Tibial nerve (tissue), 4 donors: Measurements from ENCODE around the gene VSTM4. TPM values are rescaled to one million over a fixed set of nuclear protein-coding genes. Genes with fewer than 3 reads are reported as not detected.

Experiments used
- DNase-seq, 2 donors: peaks; one replicate each; pipeline ENCODE4 v3.0.0-alpha.2; 2019; ENCODE audit warnings: low spot score in 2 of 2
- H3K27ac ChIP-seq, 4 donors: fragments of 200-600 bp; sonication (generic) in 3 of 4; one replicate each; pipeline ENCODE4 v1.5.1; 2017 to 2019; ENCODE audit warnings: mild to moderate bottlenecking in 1 of 4
- H3K27me3 ChIP-seq, 2 donors: fragments of 200-600 bp; sonication (generic) in 1 of 2; one replicate each; pipeline versions ENCODE4 v1.5.1 to v1.6.0; 2017 to 2019
- H3K36me3 ChIP-seq, 3 donors: fragments of 200-600 bp; sonication (generic); one replicate each; pipeline ENCODE4 v1.5.1; 2018 to 2019
- H3K4me1 ChIP-seq, 4 donors: fragments of 200-600 bp; sonication (generic) in 3 of 4; one replicate each; pipeline ENCODE4 v1.5.1; 2017 to 2019
- H3K4me3 ChIP-seq, 4 donors: fragments of 200-600 bp; sonication (generic) in 3 of 4; one replicate each; pipeline ENCODE4 v1.5.1; 2017 to 2019; ENCODE audit warnings: mild to moderate bottlenecking in 1 of 4, moderate library complexity in 1 of 4
- H3K9me3 ChIP-seq, 4 donors: fragments of 200-600 bp; sonication (generic) in 3 of 4; one replicate each; pipeline ENCODE4 v1.5.1; 2017 to 2019
- EP300 ChIP-seq, 2 donors: sonication (generic); formaldehyde crosslinking; IDR thresholded peaks; one replicate each; pipeline ENCODE4 v1.6.1; 2017; ENCODE audit warnings: antibody characterized with exemption in 2 of 2, mild to moderate bottlenecking in 1 of 2
- POLR2A ChIP-seq, 2 donors: fragments of 450-650 bp; IDR thresholded peaks; one replicate each; pipeline ENCODE4 v1.6.1; 2017; ENCODE audit warnings: antibody characterized with exemption in 2 of 2, mild to moderate bottlenecking in 2 of 2, moderate library complexity in 2 of 2
- WGBS, 2 donors: methylation state at CpG; one replicate each; pipeline ENCODE4 v1.1.5; 2018; 5-methylcytosine and 5-hydroxymethylcytosine counted together
- total RNA-seq, 4 donors: library from RNA; depleted of rRNA; stranded (reverse); fragments of >200 nt; gene quantifications; one replicate each; pipeline ENCODE4 v1.1.0, GENCODE V29; 2016
- TF ChIP-seq, protein P1 (sequence below), 5 experiments: fragments of 200-600 bp in 3 of 5; fragments of 450-650 bp in 2 of 5; sonication (generic) in 3 of 5; IDR thresholded peaks; one replicate each; pipeline ENCODE4 v1.5.1; 2016 to 2019; ENCODE audit warnings: antibody characterized with exemption in 5 of 5, mild to moderate bottlenecking in 3 of 5, moderate library complexity in 2 of 5

Gene VSTM4
- total RNA-seq, 4 donors from 2014 or later, result 9.8 to 18.2 (median 12.8) TPM

DNA sequence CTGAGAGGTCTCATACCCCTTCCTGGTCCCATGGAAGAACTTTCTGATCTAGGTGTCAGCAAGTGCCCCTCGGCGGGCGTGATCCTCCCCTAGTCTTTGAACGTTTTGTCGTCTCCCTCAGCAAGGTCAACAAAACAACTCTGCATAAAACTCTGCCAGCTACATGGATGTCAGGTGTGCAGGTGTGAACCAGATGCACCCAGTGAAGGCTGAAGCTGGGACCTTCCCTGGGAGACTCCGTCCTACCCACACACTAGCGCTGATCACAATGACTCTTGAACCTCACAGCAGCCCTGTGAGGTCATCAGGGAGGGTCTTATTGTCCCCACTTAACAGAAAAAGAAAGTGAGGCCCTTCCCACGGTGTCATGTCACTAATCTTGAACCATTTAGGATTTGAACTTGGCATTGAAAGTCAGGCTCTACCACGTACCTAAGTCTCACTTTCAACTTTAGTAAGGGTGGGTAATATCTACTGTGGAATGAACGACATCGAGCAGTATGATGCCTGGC lies 68.1 kb downstream of the VSTM4 start:
- H3K4me3 ChIP-seq, result no peak overlapping the region
- no peak overlapping the region for H3K27ac ChIP-seq
- WGBS, 2 donors, result 90 to 92% methylated on average over 11 of the region's 11 CpGs
- no peaks in the 10 kb centered on the region for H3K9me3 ChIP-seq
- H3K36me3 ChIP-seq, result peaks cover 0 to 4% (median 0%) of the 10 kb centered on the region in 3 donors
- TF ChIP-seq, protein P1, sequence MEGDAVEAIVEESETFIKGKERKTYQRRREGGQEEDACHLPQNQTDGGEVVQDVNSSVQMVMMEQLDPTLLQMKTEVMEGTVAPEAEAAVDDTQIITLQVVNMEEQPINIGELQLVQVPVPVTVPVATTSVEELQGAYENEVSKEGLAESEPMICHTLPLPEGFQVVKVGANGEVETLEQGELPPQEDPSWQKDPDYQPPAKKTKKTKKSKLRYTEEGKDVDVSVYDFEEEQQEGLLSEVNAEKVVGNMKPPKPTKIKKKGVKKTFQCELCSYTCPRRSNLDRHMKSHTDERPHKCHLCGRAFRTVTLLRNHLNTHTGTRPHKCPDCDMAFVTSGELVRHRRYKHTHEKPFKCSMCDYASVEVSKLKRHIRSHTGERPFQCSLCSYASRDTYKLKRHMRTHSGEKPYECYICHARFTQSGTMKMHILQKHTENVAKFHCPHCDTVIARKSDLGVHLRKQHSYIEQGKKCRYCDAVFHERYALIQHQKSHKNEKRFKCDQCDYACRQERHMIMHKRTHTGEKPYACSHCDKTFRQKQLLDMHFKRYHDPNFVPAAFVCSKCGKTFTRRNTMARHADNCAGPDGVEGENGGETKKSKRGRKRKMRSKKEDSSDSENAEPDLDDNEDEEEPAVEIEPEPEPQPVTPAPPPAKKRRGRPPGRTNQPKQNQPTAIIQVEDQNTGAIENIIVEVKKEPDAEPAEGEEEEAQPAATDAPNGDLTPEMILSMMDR (IDR thresholded peaks at IDR 0.05), result no peak
- TF ChIP-seq POLR2A (IDR thresholded peaks at IDR 0.05) (no peak), EP300 (IDR thresholded peaks at IDR 0.05) (no peak)
- H3K27me3 ChIP-seq, result no peaks in the 10 kb centered on the region
- no peak for DNase-seq
- H3K4me1 ChIP-seq, result peaks cover 0 to 4% (median 0%) of the 10 kb centered on the region in 4 donors

DNA sequence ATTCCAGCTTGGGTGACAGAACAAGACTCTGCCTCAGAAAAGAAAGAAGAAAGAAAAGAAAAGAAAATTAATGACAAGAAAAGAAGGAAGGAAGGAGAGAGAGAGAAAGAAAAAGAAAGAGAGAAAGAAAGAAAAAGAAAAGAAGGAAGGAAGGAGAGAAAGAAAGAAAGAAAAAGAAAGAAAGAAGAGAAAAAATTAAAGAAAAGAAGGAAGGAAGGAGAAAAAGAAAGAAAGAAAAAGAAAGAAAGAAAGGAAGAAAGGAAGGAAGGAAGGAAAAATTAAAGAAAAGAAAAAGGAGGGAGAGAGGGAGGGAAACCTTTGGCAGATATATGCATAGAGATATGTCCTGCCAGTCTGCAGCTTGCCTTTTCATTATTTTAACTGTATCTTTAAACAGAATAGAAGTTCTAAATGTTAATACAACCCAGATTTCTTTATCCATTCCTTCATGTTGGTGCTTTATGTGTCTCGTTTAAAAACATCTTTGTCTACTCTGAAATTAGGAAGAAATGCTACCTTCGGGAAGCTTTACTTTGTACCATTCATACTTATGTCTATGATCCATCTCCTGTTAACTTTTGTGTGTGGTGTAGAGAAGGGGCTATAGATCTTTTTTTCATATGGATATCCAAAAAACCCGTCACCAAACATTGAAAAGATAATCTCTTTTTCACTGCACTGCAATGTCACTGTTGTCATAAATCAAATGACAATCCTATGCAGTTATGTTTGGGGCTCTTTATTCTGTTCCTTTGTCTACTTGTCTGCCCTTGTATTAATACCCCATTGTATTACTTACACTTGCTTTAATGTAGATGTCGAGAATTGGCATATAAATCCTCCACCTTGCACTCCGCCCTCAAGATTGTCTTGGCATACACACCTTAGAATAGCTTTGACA lies 70.8 kb downstream of the VSTM4 start:
- DNase-seq, result no peak
- Histone ChIP-seq H3K4me3 (no peak overlapping the region), H3K4me1 (no peaks in the 10 kb centered on the region), H3K27me3 (no peaks in the 10 kb centered on the region), H3K36me3 (peaks cover 0 to 4% (median 0%) of the 10 kb centered on the region in 3 donors), H3K27ac (no peak overlapping the region), H3K9me3 (no peaks in the 10 kb centered on the region)
- 58 to 70% methylated on average over 5 of the region's 5 CpGs for WGBS, 2 donors
- no peak for TF ChIP-seq POLR2A (IDR thresholded peaks at IDR 0.05)
- no peak for TF ChIP-seq EP300 (IDR thresholded peaks at IDR 0.05)
- TF ChIP-seq, protein P1 (IDR thresholded peaks at IDR 0.05), result no peak

DNA sequence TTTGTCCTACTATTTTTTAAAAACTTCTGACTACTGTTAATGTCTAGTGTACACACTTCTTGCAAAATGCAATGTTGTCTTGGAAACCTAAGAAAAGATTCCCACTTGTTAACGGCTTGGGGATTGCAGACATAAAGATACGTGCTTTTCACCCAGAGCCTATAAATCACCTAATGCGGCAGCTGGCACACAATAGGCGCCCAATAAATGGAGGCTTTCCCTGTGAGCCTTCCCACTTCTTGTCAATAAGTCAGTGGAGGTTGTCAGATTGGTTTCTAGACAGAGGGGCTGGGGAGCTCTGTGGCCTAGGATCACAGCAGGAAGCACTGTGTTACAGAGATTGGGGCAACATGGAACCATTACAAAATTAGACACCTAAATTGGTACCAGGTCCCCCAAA lies 74.7 kb downstream of the VSTM4 start:
- Histone ChIP-seq H3K4me3 (no peak overlapping the region), H3K27me3 (no peaks in the 10 kb centered on the region), H3K27ac (no peak overlapping the region), H3K9me3 (no peaks in the 10 kb centered on the region), H3K36me3 (peaks cover 0 to 4% (median 0%) of the 10 kb centered on the region in 3 donors), H3K4me1 (no peaks in the 10 kb centered on the region)
- no peak for TF ChIP-seq EP300 (IDR thresholded peaks at IDR 0.05)
- TF ChIP-seq, protein P1 (IDR thresholded peaks at IDR 0.05), result no peak
- no peak for TF ChIP-seq POLR2A (IDR thresholded peaks at IDR 0.05)
- 89 to 93% methylated on average over 4 of the region's 4 CpGs for WGBS, 2 donors
- DNase-seq, result no peak

DNA sequence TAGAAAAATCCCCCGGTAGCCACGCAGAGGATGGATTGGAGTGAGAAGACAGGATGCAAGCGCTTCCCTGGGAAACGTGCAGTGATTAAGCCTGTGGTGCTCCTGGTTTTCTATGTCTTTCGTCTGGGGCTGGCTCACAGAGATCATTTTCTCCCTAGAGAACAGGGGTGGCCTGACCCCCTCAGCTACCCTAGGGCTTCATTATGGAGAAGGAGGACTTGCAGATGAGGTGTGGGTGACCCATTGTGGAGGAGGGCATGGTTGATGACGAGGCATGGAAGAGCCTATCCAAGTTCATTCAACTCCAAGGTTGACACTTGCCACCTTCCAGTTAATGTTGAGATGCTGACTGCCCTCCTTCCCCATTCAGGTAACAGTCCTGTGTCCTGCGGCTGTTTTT lies 75.9 kb downstream of the VSTM4 start:
- DNase-seq, result no peak
- no peak for TF ChIP-seq POLR2A (IDR thresholded peaks at IDR 0.05)
- no peak for TF ChIP-seq EP300 (IDR thresholded peaks at IDR 0.05)
- TF ChIP-seq, protein P1 (IDR thresholded peaks at IDR 0.05), result no peak
- no peak overlapping the region for H3K27ac ChIP-seq
- H3K4me3 ChIP-seq, result no peak overlapping the region
- WGBS, 2 donors, result 82 to 87% methylated on average over 7 of the region's 7 CpGs
- peaks cover 0 to 4% (median 0%) of the 10 kb centered on the region in 3 donors for H3K36me3 ChIP-seq
- H3K27me3 ChIP-seq, result no peaks in the 10 kb centered on the region
- H3K4me1 ChIP-seq, result no peaks in the 10 kb centered on the region
- H3K9me3 ChIP-seq, result no peaks in the 10 kb centered on the region

DNA sequence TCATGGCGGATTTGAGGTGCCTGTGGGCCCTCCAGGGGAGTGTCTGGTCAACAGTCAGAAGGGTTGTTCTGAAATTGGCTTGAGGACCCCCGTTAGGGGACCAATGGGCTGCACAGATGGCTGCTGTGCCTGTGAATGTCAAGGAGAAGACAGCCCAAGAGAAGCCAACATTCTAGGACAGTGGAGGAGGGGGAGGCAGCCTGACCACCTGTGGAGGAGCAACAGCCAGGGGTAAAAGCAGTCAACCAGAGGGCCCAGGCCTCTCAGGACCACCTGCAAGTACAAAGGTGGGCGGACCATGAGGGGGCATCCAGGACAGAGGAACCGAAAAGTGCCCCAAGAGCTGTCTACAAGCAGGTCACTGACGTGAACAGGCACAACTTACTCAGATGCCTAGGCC lies 76.6 kb downstream of the VSTM4 start:
- no peak for DNase-seq
- Histone ChIP-seq H3K27ac (no peak overlapping the region), H3K36me3 (peaks cover 0 to 4% (median 0%) of the 10 kb centered on the region in 3 donors), H3K4me3 (no peak overlapping the region), H3K4me1 (no peaks in the 10 kb centered on the region), H3K27me3 (no peaks in the 10 kb centered on the region), H3K9me3 (no peaks in the 10 kb centered on the region)
- TF ChIP-seq EP300 (IDR thresholded peaks at IDR 0.05) (no peak), POLR2A (IDR thresholded peaks at IDR 0.05) (no peak)
- TF ChIP-seq, protein P1 (IDR thresholded peaks at IDR 0.05), result no peak
- WGBS, 2 donors, result 92 to 94% methylated on average over 5 of the region's 5 CpGs
